B cell (primary cell): ENCODE results near the gene RAB8A.

ENCODE experiments used
- CTCF ChIP-seq: fragments of 200-600 bp; IDR thresholded peaks from one replicate; pipeline ENCODE4 v1.8.0; 2022; ENCODE audit warnings: antibody characterized with exemption, mild to moderate bottlenecking
- EZH2 ChIP-seq: IDR thresholded peaks from 2 replicates; pipeline ENCODE4 v1.6.1; 2012; ENCODE audit warnings: borderline replicate concordance, low read depth, mild to moderate bottlenecking, moderate library complexity, low read length; ENCODE audit not compliant: insufficient read depth, poor library complexity, severe bottlenecking

GRCh38 chr19:16071072-16071691 lies 40.5 kb upstream of the RAB8A start:
- TF ChIP-seq CTCF (no peak), EZH2 (no peak)
